Measurements from ENCODE around the gene PDIA4.
"Not testable (repeated sequence)": the region's sequence is repeated elsewhere in the genome, so short reads cannot be mapped to it uniquely, and the experiment has no call there.

GRCh38 chr7:149038641-149039040 lies 10.3 kb upstream of the PDIA4 start:
- TF ChIP-seq POLR2A, CTCF (IDR thresholded peaks at IDR 0.05): not testable (repeated sequence)
